ENCODE data around the gene RPRD1B. TPM values are rescaled to one million over a fixed set of nuclear protein-coding genes. Genes with fewer than 3 reads are reported as not detected.
"Not testable (repeated sequence)": the region's sequence is repeated elsewhere in the genome, so short reads cannot be mapped to it uniquely, and the experiment has no call there.

RPRD1B gene
- total and polyA plus RNA-seq, 4 donors, result 5.8 to 34.3 (median 29.4) TPM

DNA sequence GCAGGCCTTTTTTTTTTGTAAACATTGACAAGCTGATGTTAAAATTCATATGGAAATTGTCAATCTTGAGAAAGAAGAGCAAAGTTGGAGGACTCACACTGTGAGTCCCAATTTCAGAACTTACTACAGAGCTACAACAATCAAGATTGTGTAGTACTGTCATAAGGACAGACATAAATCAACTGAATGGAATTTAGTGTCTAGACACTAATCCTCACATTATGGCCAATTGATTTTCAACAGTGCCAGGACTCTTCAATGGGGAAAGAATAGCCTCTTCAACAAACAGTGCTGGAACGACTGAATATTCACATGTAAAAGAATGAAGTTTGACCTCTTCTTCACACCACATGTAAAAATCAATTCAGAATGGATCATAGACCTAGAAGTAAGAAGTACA lies 70.7 kb downstream of the RPRD1B start:
- H3K27ac ChIP-seq (ENCODE audit: low read depth in 1 of 2, low read length in 2 of 2), result no peak overlapping the region
- H3K4me3 ChIP-seq (ENCODE audit: low read depth in 1 of 3, low read length in 3 of 3), result no peak overlapping the region
- no peaks in the 10 kb centered on the region for H3K36me3 ChIP-seq (ENCODE audit: control insufficient read depth in 4 of 4, insufficient read depth in 3 of 4, low read depth in 1 of 4, low read length in 3 of 4)
- H3K4me1 ChIP-seq (ENCODE audit: control insufficient read depth in 4 of 4, insufficient read depth in 4 of 4, low read length in 3 of 4), result no peaks in the 10 kb centered on the region
- no peaks in the 10 kb centered on the region for H3K9me3 ChIP-seq (ENCODE audit: control insufficient read depth in 4 of 4, low read length in 3 of 4)
- no peak for TF ChIP-seq HNF4G (IDR thresholded peaks at IDR 0.05)
- TF ChIP-seq RXRA (IDR thresholded peaks at IDR 0.05), result no peak
- TF ChIP-seq EGR1 (IDR thresholded peaks at IDR 0.05; ENCODE audit: low read depth in 2 of 2), result no peak
- TF ChIP-seq, protein P1, sequence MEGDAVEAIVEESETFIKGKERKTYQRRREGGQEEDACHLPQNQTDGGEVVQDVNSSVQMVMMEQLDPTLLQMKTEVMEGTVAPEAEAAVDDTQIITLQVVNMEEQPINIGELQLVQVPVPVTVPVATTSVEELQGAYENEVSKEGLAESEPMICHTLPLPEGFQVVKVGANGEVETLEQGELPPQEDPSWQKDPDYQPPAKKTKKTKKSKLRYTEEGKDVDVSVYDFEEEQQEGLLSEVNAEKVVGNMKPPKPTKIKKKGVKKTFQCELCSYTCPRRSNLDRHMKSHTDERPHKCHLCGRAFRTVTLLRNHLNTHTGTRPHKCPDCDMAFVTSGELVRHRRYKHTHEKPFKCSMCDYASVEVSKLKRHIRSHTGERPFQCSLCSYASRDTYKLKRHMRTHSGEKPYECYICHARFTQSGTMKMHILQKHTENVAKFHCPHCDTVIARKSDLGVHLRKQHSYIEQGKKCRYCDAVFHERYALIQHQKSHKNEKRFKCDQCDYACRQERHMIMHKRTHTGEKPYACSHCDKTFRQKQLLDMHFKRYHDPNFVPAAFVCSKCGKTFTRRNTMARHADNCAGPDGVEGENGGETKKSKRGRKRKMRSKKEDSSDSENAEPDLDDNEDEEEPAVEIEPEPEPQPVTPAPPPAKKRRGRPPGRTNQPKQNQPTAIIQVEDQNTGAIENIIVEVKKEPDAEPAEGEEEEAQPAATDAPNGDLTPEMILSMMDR (IDR thresholded peaks at IDR 0.05; ENCODE audit: low read depth, low read length, missing input control), result no peak
- TF ChIP-seq, protein P2, sequence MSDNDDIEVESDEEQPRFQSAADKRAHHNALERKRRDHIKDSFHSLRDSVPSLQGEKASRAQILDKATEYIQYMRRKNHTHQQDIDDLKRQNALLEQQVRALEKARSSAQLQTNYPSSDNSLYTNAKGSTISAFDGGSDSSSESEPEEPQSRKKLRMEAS (IDR thresholded peaks at IDR 0.05), result no peak
- no peak for TF ChIP-seq GABPA (IDR thresholded peaks at IDR 0.05 in 1 of 2, conservative IDR thresholded peaks at IDR 0.05 in 1 of 2)
- no peak for TF ChIP-seq FOXA1 (IDR thresholded peaks at IDR 0.05)
- TF ChIP-seq TAF1 (conservative IDR thresholded peaks at IDR 0.05), result no peak
- no peak for TF ChIP-seq YY1 (IDR thresholded peaks at IDR 0.05)
- TF ChIP-seq HNF4A (conservative IDR thresholded peaks at IDR 0.05), result no peak
- no peak for TF ChIP-seq FOXA2 (IDR thresholded peaks at IDR 0.05)
- no peak for TF ChIP-seq REST (IDR thresholded peaks at IDR 0.05)
- no peak for TF ChIP-seq JUND (IDR thresholded peaks at IDR 0.05)
- no peak for TF ChIP-seq ZBTB33 (IDR thresholded peaks at IDR 0.05)
- no peak for TF ChIP-seq SP1 (IDR thresholded peaks at IDR 0.05)
- TF ChIP-seq, protein P3, sequence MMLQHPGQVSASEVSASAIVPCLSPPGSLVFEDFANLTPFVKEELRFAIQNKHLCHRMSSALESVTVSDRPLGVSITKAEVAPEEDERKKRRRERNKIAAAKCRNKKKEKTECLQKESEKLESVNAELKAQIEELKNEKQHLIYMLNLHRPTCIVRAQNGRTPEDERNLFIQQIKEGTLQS (IDR thresholded peaks at IDR 0.05), result no peak
- no peak for DNase-seq (ENCODE audit: low spot score)
- H3K27me3 ChIP-seq (ENCODE audit: control insufficient read depth in 4 of 4, insufficient read depth in 4 of 4, low read length in 3 of 4), result no peaks in the 10 kb centered on the region
- H3K9ac ChIP-seq (ENCODE audit: low read depth in 1 of 2, low read length in 2 of 2), result no peak overlapping the region
- WGBS, result 23% methylated on average over 1 of the region's 1 CpG

DNA sequence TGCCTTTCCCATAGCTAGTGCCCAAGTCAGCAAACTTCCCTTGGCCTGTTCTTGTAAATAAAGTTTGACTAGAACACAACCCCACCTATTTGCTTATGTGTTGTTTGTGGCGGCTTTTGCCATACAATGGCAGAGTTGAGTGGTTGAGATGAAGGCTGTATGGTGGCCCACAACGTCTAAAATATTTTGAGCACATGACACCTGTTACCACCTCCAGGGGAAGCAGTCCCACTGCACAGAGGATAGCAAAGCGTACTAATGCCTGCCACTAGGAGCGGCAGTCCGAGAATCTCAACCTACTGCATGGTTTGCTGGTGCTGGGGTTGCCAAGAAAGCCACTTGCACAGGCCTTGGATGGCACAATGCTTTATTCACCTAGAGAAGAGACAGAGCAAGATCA lies 72.9 kb downstream of the RPRD1B start:
- Histone ChIP-seq H3K4me3 (ENCODE audit: low read depth in 1 of 3, low read length in 3 of 3) (no peak overlapping the region), H3K27me3 (ENCODE audit: control insufficient read depth in 4 of 4, insufficient read depth in 4 of 4, low read length in 3 of 4) (no peaks in the 10 kb centered on the region), H3K27ac (ENCODE audit: low read depth in 1 of 2, low read length in 2 of 2) (no peak overlapping the region), H3K9me3 (ENCODE audit: control insufficient read depth in 4 of 4, low read length in 3 of 4) (no peaks in the 10 kb centered on the region), H3K9ac (ENCODE audit: low read depth in 1 of 2, low read length in 2 of 2) (no peak overlapping the region), H3K36me3 (ENCODE audit: control insufficient read depth in 4 of 4, insufficient read depth in 3 of 4, low read depth in 1 of 4, low read length in 3 of 4) (no peaks in the 10 kb centered on the region), H3K4me1 (ENCODE audit: control insufficient read depth in 4 of 4, insufficient read depth in 4 of 4, low read length in 3 of 4) (peaks cover 0 to 9% (median 0%) of the 10 kb centered on the region in 4 donors)
- DNase-seq (ENCODE audit: low spot score), result no peak
- 94% methylated on average over 5 of the region's 5 CpGs for WGBS
- TF ChIP-seq NR2F2 (IDR thresholded peaks at IDR 0.05) (no peak), RXRA (IDR thresholded peaks at IDR 0.05) (no peak), HNF4G (IDR thresholded peaks at IDR 0.05) (no peak), ZBTB33 (IDR thresholded peaks at IDR 0.05) (no peak), JUND (IDR thresholded peaks at IDR 0.05) (no peak), HNF4A (conservative IDR thresholded peaks at IDR 0.05) (no peak), FOXA2 (IDR thresholded peaks at IDR 0.05) (no peak), FOXA1 (IDR thresholded peaks at IDR 0.05) (no peak)
- TF ChIP-seq, protein P2 (IDR thresholded peaks at IDR 0.05), result no peak
- TF ChIP-seq, protein P3 (IDR thresholded peaks at IDR 0.05), result no peak

DNA sequence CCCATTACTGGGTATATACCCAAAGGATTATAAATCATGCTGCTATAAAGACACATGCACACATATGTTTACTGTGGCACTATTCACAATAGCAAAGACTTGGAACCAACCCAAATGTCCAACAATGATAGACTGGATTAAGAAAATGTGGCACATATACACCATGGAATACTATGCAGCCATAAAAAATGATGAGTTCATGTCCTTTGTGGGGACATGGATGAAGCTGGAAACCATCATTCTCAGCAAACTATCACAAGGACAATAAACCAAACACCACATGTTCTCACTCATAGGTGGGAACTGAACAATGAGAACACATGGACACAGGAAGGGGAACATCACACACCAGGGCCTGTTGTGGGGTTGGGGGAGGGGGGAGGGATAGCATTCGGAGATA lies 73.8 kb downstream of the RPRD1B start:
- H3K9ac ChIP-seq (ENCODE audit: low read depth in 1 of 2, low read length in 2 of 2); H3K27ac ChIP-seq (ENCODE audit: low read depth in 1 of 2, low read length in 2 of 2); H3K27me3 ChIP-seq (ENCODE audit: control insufficient read depth in 4 of 4, insufficient read depth in 4 of 4, low read length in 3 of 4); H3K4me1 ChIP-seq (ENCODE audit: control insufficient read depth in 4 of 4, insufficient read depth in 4 of 4, low read length in 3 of 4); H3K4me3 ChIP-seq (ENCODE audit: low read depth in 1 of 3, low read length in 3 of 3); DNase-seq (ENCODE audit: low spot score); H3K9me3 ChIP-seq (ENCODE audit: control insufficient read depth in 4 of 4, low read length in 3 of 4); H3K36me3 ChIP-seq (ENCODE audit: control insufficient read depth in 4 of 4, insufficient read depth in 3 of 4, low read depth in 1 of 4, low read length in 3 of 4): not testable (repeated sequence)
- 74% methylated on average over 1 of the region's 1 CpG for WGBS
